ENCODE data around the gene SLC49A4.

SLC49A4 gene

GRCh38 chr3:122758877-122759560 is 35.9 kb upstream of the SLC49A4 start:
- Histone ChIP-seq H3K4me3 (ENCODE audit: low read depth, low read length) (no peak overlapping the region), H3K36me3 (ENCODE audit: control insufficient read depth in 2 of 2, insufficient read depth in 1 of 2, low read length in 2 of 2) (peaks cover 0 to 14% of the 10 kb centered on the region in 2 experiments; a peak in 1 of 3 replicates), H3K27ac (ENCODE audit: extremely low read depth, low read depth, low read length) (no peak overlapping the region), H3K4me1 (ENCODE audit: control insufficient read depth, insufficient read depth, low read length) (no peaks in the 10 kb centered on the region), H3K9me3 (ENCODE audit: control insufficient read depth, insufficient read depth, low read depth, low read length) (no peaks in the 10 kb centered on the region)
- POLR2A ChIA-PET: no interaction called here
- no peak for TF ChIP-seq GLIS1 (tag by site-specific recombination; IDR thresholded peaks at IDR 0.05)
- CTCF ChIA-PET: interaction anchor here (0.6 to 0.9 kb wide), 5 partner anchors 13 to 1177 kb away, joined by 3 to 7 read pairs (median 3); no protein-coding TSS in a partner anchor

DNA sequence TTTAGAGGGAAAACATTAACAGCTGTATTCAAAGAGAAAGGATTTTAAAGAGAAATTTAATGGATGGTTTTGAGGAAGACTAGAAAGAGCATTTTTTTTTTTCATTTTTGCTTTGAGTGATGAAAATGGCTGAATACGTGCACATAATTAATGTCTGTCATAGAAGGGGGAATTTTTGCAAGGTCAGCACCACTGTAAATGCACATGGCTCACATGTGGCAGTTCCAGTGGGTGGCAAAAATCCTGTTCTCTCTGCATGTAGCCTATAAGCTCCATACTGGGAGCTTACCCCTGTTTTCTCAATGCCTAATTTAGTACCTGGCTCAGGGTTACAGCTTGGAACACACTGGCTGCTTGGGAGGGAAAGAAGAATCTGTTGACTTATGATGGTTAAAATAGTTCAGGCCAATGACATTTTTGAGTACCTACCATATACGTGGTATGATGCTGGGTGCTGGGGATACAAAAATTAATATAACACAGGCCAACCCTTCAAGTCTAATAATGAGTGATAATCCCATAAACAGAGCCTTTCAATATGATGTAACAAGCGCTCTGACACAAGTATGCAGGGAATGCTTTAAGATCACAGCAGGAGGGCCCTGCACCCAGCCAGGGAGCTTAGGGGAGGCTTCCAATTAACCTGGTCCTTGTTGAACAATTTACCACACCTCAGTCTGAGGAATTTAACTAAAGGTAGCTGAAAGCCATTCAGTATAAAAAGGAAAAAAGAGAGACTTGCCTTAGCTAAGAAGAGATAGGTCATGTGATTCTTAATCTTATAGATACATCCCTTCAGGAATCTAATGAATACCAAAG is 34.2 kb upstream of the SLC49A4 start:
- ChIA-PET POLR2A (no interaction called here), CTCF (interaction anchor here (0.6 kb wide), 2 partner anchors 362 to 1319 kb away, joined by 3 to 9 read pairs; no protein-coding TSS in a partner anchor)
- Histone ChIP-seq H3K9me3 (ENCODE audit: control insufficient read depth, insufficient read depth, low read depth, low read length) (no peaks in the 10 kb centered on the region), H3K4me1 (ENCODE audit: control insufficient read depth, insufficient read depth, low read length) (no peaks in the 10 kb centered on the region), H3K27ac (ENCODE audit: extremely low read depth, low read depth, low read length) (no peak overlapping the region), H3K36me3 (ENCODE audit: control insufficient read depth in 2 of 2, insufficient read depth in 1 of 2, low read length in 2 of 2) (peaks cover 0 to 3% of the 10 kb centered on the region in 2 experiments; a peak in 1 of 3 replicates), H3K4me3 (ENCODE audit: low read depth, low read length) (no peak overlapping the region)
- TF ChIP-seq ZNF112 (tag by site-specific recombination; IDR thresholded peaks at IDR 0.05): no peak
- TF ChIP-seq, protein P1, sequence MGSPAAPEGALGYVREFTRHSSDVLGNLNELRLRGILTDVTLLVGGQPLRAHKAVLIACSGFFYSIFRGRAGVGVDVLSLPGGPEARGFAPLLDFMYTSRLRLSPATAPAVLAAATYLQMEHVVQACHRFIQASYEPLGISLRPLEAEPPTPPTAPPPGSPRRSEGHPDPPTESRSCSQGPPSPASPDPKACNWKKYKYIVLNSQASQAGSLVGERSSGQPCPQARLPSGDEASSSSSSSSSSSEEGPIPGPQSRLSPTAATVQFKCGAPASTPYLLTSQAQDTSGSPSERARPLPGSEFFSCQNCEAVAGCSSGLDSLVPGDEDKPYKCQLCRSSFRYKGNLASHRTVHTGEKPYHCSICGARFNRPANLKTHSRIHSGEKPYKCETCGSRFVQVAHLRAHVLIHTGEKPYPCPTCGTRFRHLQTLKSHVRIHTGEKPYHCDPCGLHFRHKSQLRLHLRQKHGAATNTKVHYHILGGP (tag by site-specific recombination; IDR thresholded peaks at IDR 0.05): no peak
- no peak for TF ChIP-seq ZXDB (tag by site-specific recombination; IDR thresholded peaks at IDR 0.05)
- TF ChIP-seq ZNF155 (tag by site-specific recombination; IDR thresholded peaks at IDR 0.05): no peak
- TF ChIP-seq ZNF707 (tag by site-specific recombination; IDR thresholded peaks at IDR 0.05): no peak
- no peak for TF ChIP-seq ZNF157 (tag by site-specific recombination; IDR thresholded peaks at IDR 0.05)
- TF ChIP-seq ZNF830 (tag by site-specific recombination; IDR thresholded peaks at IDR 0.05; ENCODE audit: low read depth): no peak
- TF ChIP-seq, protein P2, sequence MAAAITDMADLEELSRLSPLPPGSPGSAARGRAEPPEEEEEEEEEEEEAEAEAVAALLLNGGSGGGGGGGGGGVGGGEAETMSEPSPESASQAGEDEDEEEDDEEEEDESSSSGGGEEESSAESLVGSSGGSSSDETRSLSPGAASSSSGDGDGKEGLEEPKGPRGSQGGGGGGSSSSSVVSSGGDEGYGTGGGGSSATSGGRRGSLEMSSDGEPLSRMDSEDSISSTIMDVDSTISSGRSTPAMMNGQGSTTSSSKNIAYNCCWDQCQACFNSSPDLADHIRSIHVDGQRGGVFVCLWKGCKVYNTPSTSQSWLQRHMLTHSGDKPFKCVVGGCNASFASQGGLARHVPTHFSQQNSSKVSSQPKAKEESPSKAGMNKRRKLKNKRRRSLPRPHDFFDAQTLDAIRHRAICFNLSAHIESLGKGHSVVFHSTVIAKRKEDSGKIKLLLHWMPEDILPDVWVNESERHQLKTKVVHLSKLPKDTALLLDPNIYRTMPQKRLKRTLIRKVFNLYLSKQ (tag by site-specific recombination; IDR thresholded peaks at IDR 0.05; ENCODE audit: borderline replicate concordance): no peak
- TF ChIP-seq ZNF416 (tag by site-specific recombination; IDR thresholded peaks at IDR 0.05): no peak
- TF ChIP-seq PRDM10 (tag by site-specific recombination; IDR thresholded peaks at IDR 0.05): peak; percentile 71
- peak; percentile 79 for TF ChIP-seq GLIS1 (tag by site-specific recombination; IDR thresholded peaks at IDR 0.05)
- peak; percentile 30; the same call in 1 of the 2 replicates for TF ChIP-seq ZIC2 (tag by site-specific recombination; IDR thresholded peaks at IDR 0.05)
- TF ChIP-seq HOXD13 (CRISPR knock-in tag; IDR thresholded peaks at IDR 0.05; ENCODE audit: borderline replicate concordance): no peak
- no peak for TF ChIP-seq KLF8 (tag by site-specific recombination; IDR thresholded peaks at IDR 0.05)
- TF ChIP-seq, protein P3, sequence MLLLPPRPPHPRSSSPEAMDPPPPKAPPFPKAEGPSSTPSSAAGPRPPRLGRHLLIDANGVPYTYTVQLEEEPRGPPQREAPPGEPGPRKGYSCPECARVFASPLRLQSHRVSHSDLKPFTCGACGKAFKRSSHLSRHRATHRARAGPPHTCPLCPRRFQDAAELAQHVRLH (tag by site-specific recombination; IDR thresholded peaks at IDR 0.05): no peak
